Endothelial cell of umbilical vein (primary cell): Measurements from ENCODE around the gene GARS1. TPM values are rescaled to one million over a fixed set of nuclear protein-coding genes. Genes with fewer than 3 reads are reported as not detected.

Source experiments
- BruUV-seq: library from RNA; stranded (reverse); fragments of 400-500 nt; replicated peaks from 2 replicates; lab custom pipeline; 2021; lab: Mats Ljungman, UMichigan
- CTCF ChIA-PET: fragments of 300-600, 350-600 bp; sonication (Branson Sonifier 250); formaldehyde crosslinking; loops from one replicate; lab custom pipeline; 2021; ENCODE audit warnings: antibody characterized with exemption, inconsistent platforms; lab: Charles Lee
- POLR2A ChIA-PET: fragments of 300-600, 350-600 bp; sonication (Branson Sonifier 250); formaldehyde crosslinking; loops from one replicate; lab custom pipeline; 2021; ENCODE audit warnings: antibody characterized with exemption, inconsistent platforms; lab: Charles Lee
- DNase-seq: peaks from one replicate; pipeline ENCODE4 v3.0.0-alpha.2; 2011; ENCODE audit warnings: low read depth, low spot score
- FAIRE-seq: peaks from 2 replicates; lab custom pipeline; 2011; peaks lifted over from hg19 to GRCh38; lab: Jason Lieb, UNC
- H2AFZ ChIP-seq: 2 replicates; pipeline ENCODE4 v1.6.0; 2012; ENCODE audit warnings: low read depth, low read length, control low read depth, inconsistent platforms
- H3K27ac ChIP-seq: 2 replicates; pipeline ENCODE4 v1.5.1; 2011; ENCODE audit warnings: low read depth, mild to moderate bottlenecking, control low read depth, low read length, moderate library complexity; ENCODE audit not compliant: insufficient read depth
- H3K27me3 ChIP-seq, 2 experiments: 2 replicates each; pipeline versions ENCODE4 v1.6.0 to v1.6.1; 2011; ENCODE audit warnings: low read length in 2 of 2, mixed read lengths in 1 of 2; ENCODE audit not compliant: control insufficient read depth in 2 of 2, insufficient read depth in 2 of 2
- H3K36me3 ChIP-seq, 2 experiments: 2 replicates in 1 of 2; 3 replicates in 1 of 2; pipeline ENCODE4 v1.5.1; 2011; ENCODE audit warnings: low read length in 2 of 2, mild to moderate bottlenecking in 1 of 2, moderate library complexity in 1 of 2; ENCODE audit not compliant: control insufficient read depth in 2 of 2, insufficient read depth in 2 of 2; ENCODE audit errors: extremely low read depth in 1 of 2
- H3K4me1 ChIP-seq: 3 replicates; pipeline ENCODE4 v1.5.1; 2011; ENCODE audit warnings: mild to moderate bottlenecking, low read length; ENCODE audit not compliant: control insufficient read depth, insufficient read depth; ENCODE audit errors: extremely low read depth
- H3K4me2 ChIP-seq: 2 replicates; pipeline ENCODE4 v1.6.1; 2011; ENCODE audit warnings: low read length, control low read depth, mixed read lengths; ENCODE audit not compliant: insufficient read depth
- H3K4me3 ChIP-seq, 3 experiments: fragments of 200-600 bp in 1 of 3; sonication (generic), shearing (Covaris generic) in 1 of 3; replicated peaks in 1 of 3; 2 replicates each; pipeline ENCODE4 v1.5.1; 2011 to 2016; ENCODE audit warnings: control low read depth in 3 of 3, low read length in 3 of 3, mild to moderate bottlenecking in 2 of 3, inconsistent platforms in 1 of 3, low read depth in 1 of 3, moderate library complexity in 1 of 3; ENCODE audit not compliant: insufficient read depth in 1 of 3
- H3K79me2 ChIP-seq: 2 replicates; pipeline ENCODE4 v1.6.0; 2012; ENCODE audit warnings: low read length, inconsistent platforms; ENCODE audit not compliant: control insufficient read depth, insufficient read depth
- H3K9ac ChIP-seq: replicated peaks from 2 replicates; pipeline ENCODE3; 2011; ENCODE audit warnings: low read length, control low read depth; ENCODE audit not compliant: insufficient read depth; ENCODE audit errors: extremely low read depth
- H3K9me1 ChIP-seq: replicated peaks from 3 replicates; pipeline ENCODE4 v1.6.0; 2011; ENCODE audit warnings: mild to moderate bottlenecking, low read length; ENCODE audit not compliant: control insufficient read depth, insufficient read depth; ENCODE audit errors: extremely low read depth
- H3K9me3 ChIP-seq: replicated peaks from 2 replicates; pipeline ENCODE4 v1.5.1; 2012; ENCODE audit warnings: low read length, inconsistent platforms; ENCODE audit not compliant: control insufficient read depth, insufficient read depth
- H4K20me1 ChIP-seq: replicated peaks from 2 replicates; pipeline ENCODE3; 2011; ENCODE audit warnings: mild to moderate bottlenecking, low read length; ENCODE audit not compliant: control insufficient read depth, insufficient read depth; ENCODE audit errors: extremely low read depth
- EZH2 ChIP-seq: IDR thresholded peaks from 2 replicates; pipeline ENCODE4 v1.6.1; 2012; ENCODE audit warnings: borderline replicate concordance, low read depth, mild to moderate bottlenecking, moderate library complexity, low read length, inconsistent platforms; ENCODE audit not compliant: severe bottlenecking
- FOS ChIP-seq: IDR thresholded peaks from 2 replicates; pipeline ENCODE4 v1.6.1; 2011; ENCODE audit warnings: mild to moderate bottlenecking, low read length, moderate library complexity, borderline replicate concordance; ENCODE audit not compliant: insufficient read depth
- GATA2 ChIP-seq: IDR thresholded peaks from 2 replicates; pipeline ENCODE4 v1.7.0; 2011; ENCODE audit warnings: low read depth, mild to moderate bottlenecking, moderate library complexity, mixed read lengths, low read length; ENCODE audit not compliant: insufficient read length, insufficient read depth
- JUN ChIP-seq: IDR thresholded peaks from 2 replicates; pipeline ENCODE4 v1.6.1; 2011; ENCODE audit warnings: borderline replicate concordance, low read depth; ENCODE audit not compliant: insufficient read length, insufficient read depth
- MYC ChIP-seq: IDR thresholded peaks from one replicate; pipeline ENCODE4 v1.6.1; 2011; ENCODE audit warnings: mild to moderate bottlenecking, low read depth, low read length
- POLR2A ChIP-seq: IDR thresholded peaks from 2 replicates; pipeline ENCODE4 v1.6.1; 2012; ENCODE audit warnings: low read depth, mild to moderate bottlenecking, control low read depth, low read length
- POLR2AphosphoS5 ChIP-seq: IDR thresholded peaks from 2 replicates; pipeline ENCODE4 v1.6.1; 2012; ENCODE audit warnings: low read depth, mild to moderate bottlenecking, control low read depth, low read length, moderate library complexity; ENCODE audit not compliant: insufficient read depth
- dilution Hi-C: fragments of 300-500 bp; cut with MboI; formaldehyde crosslinking; loops from one replicate; pipeline ENCODE4 v1.15.0; 2019; ENCODE audit warnings: low sequenced_read_pairs; ENCODE audit not compliant: extremely low pct_ligation_motif_present
- intact Hi-C: fragments of 100-400 bp; cut with micrococcal nuclease; formaldehyde crosslinking; loops from one replicate; pipeline ENCODE4 v1.10.0; 2022
- polyA plus RNA-seq, 4 experiments: library from polyadenylated mRNA; depleted of rRNA in 3 of 4; stranded (reverse) in 3 of 4; unstranded in 1 of 4; fragments of >200 nt; gene quantifications; 2 replicates each; pipeline versions ENCODE4 v1.2.1 to v1.2.3, GENCODE V29; 2011 to 2012; ENCODE audit warnings: missing spikeins in 1 of 4
- total RNA-seq: library from RNA; stranded (reverse); gene quantifications from 2 replicates; pipeline ENCODE4 v1.2.3, GENCODE V29; 2021
- TF ChIP-seq, protein P1 (sequence below): IDR thresholded peaks from 2 replicates; pipeline ENCODE4 v1.6.1; 2011; ENCODE audit not compliant: insufficient read depth, insufficient read length
- TF ChIP-seq, protein P2 (sequence below), 2 donors: IDR thresholded peaks; 1 replicate in 1 of 2; 2 replicates in 1 of 2; pipeline ENCODE4 v1.5.1; 2011; ENCODE audit warnings: low read length in 2 of 2, mild to moderate bottlenecking in 2 of 2, moderate library complexity in 2 of 2, control low read depth in 1 of 2, inconsistent platforms in 1 of 2, low read depth in 1 of 2; ENCODE audit not compliant: insufficient read depth in 1 of 2; ENCODE audit errors: extremely low read depth in 1 of 2

GARS1 gene
- total and polyA plus RNA-seq, 2 donors (not counting 3 experiments of a cell fraction or from before 2014, with no cell fraction given) = 194 to 295 TPM

GRCh38 chr7:30674876-30675275 is 80.2 kb downstream of the GARS1 start:
- Histone ChIP-seq H3K27me3 (peaks cover 11 to 16% of the 10 kb centered on the region in 2 experiments), H3K9me1 (no peaks in the 10 kb centered on the region), H3K9ac (no peak overlapping the region), H3K4me1 (no peaks in the 10 kb centered on the region), H3K79me2 (no peaks in the 10 kb centered on the region), H3K4me3 (no peak overlapping the region), H3K36me3 (no peaks in the 10 kb centered on the region), H3K27ac (no peak overlapping the region), H3K4me2 (no peak overlapping the region), H3K9me3 (no peaks in the 10 kb centered on the region), H2AFZ (no peak overlapping the region), H4K20me1 (no peaks in the 10 kb centered on the region)
- DNase-seq (no peak), FAIRE-seq (no peak)
- TF ChIP-seq POLR2A (no peak), JUN (no peak), POLR2AphosphoS5 (no peak), EZH2 (no peak), MYC (no peak), FOS (no peak), GATA2 (no peak)
- TF ChIP-seq, protein P1, sequence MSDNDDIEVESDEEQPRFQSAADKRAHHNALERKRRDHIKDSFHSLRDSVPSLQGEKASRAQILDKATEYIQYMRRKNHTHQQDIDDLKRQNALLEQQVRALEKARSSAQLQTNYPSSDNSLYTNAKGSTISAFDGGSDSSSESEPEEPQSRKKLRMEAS = no peak
- TF ChIP-seq, protein P2, sequence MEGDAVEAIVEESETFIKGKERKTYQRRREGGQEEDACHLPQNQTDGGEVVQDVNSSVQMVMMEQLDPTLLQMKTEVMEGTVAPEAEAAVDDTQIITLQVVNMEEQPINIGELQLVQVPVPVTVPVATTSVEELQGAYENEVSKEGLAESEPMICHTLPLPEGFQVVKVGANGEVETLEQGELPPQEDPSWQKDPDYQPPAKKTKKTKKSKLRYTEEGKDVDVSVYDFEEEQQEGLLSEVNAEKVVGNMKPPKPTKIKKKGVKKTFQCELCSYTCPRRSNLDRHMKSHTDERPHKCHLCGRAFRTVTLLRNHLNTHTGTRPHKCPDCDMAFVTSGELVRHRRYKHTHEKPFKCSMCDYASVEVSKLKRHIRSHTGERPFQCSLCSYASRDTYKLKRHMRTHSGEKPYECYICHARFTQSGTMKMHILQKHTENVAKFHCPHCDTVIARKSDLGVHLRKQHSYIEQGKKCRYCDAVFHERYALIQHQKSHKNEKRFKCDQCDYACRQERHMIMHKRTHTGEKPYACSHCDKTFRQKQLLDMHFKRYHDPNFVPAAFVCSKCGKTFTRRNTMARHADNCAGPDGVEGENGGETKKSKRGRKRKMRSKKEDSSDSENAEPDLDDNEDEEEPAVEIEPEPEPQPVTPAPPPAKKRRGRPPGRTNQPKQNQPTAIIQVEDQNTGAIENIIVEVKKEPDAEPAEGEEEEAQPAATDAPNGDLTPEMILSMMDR (IDR thresholded peaks at IDR 0.05; ENCODE audit: extremely low read depth in 1 of 2, insufficient read depth in 1 of 2, low read depth in 1 of 2, low read length in 2 of 2) = no peak
- intact Hi-C loops (no loop called here), dilution Hi-C loops (no loop called here)
- ChIA-PET CTCF (no interaction called here), POLR2A (no interaction called here)
- BruUV-seq = no TSS peak
